Nephron (organoid): Measurements from ENCODE around the gene ZNRF2.
A peak's percentile ranks its signal among the peaks of the same experiment; 100 is the strongest.

Source experiments
- H3K27ac Mint-ChIP-seq, 3 experiments: 2 replicates each; pipeline ENCODE4 v1.8.0; 2020; ENCODE audit warnings: mixed read lengths in 3 of 3, mild to moderate bottlenecking in 2 of 3, moderate library complexity in 1 of 3
- H3K27me3 Mint-ChIP-seq: 2 replicates; pipeline ENCODE4 v1.8.0; 2021; ENCODE audit warnings: low read depth, mild to moderate bottlenecking, moderate library complexity, mixed read lengths
- H3K36me3 Mint-ChIP-seq: 2 replicates; pipeline ENCODE4 v1.8.0; 2020; ENCODE audit warnings: low read depth, mixed read lengths
- H3K4me1 Mint-ChIP-seq: 2 replicates; pipeline ENCODE4 v1.8.0; 2020; ENCODE audit warnings: mixed read lengths
- H3K4me3 Mint-ChIP-seq, 3 experiments: 2 replicates each; pipeline ENCODE4 v1.8.0; 2020; ENCODE audit warnings: mild to moderate bottlenecking in 3 of 3, mixed read lengths in 3 of 3, moderate library complexity in 2 of 3
- H3K9me3 Mint-ChIP-seq: 2 replicates; pipeline ENCODE4 v1.8.0; 2020; ENCODE audit warnings: mixed read lengths
- CTCF ChIP-seq, 3 experiments: fragments of 200-600 bp; sonication (generic); IDR thresholded peaks; one replicate each; pipeline ENCODE4 v1.5.0; 2021; ENCODE audit warnings: antibody characterized with exemption in 3 of 3; ENCODE audit not compliant: unreplicated experiment in 3 of 3

ZNRF2 gene

GRCh38 chr7:30322271-30323005, 38.0 kb downstream of the ZNRF2 start:
- H3K36me3 Mint-ChIP-seq, result peaks cover 8% of the 10 kb centered on the region
- H3K27me3 Mint-ChIP-seq, result no peaks in the 10 kb centered on the region
- H3K9me3 Mint-ChIP-seq, result no peaks in the 10 kb centered on the region
- no peak overlapping the region for H3K27ac Mint-ChIP-seq
- TF ChIP-seq CTCF (IDR thresholded peaks at IDR 0.05; ENCODE audit: unreplicated experiment in 3 of 3), result no peak
- H3K4me1 Mint-ChIP-seq, result peaks cover 25% of the 10 kb centered on the region
- H3K4me3 Mint-ChIP-seq, result peak overlapping the region in 1 of 3 experiments; percentile 24

DNA sequence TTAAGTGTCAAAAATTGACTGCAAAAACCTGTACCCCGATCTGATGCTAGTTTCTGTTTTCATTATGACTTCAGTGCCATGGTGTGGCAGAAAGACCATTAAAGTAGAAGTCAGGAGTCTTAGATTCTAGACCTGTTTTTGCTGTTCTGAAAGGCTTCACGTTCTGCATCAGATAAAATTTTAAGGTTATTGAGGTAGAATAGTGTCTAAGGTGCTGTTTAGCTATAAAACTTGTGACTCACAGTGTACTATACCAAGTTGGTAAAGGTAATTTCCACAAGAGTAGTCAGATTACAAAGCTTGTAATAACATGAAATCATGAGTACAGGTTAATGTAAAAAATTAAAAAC, 38.6 kb downstream of the ZNRF2 start:
- no peak for TF ChIP-seq CTCF (IDR thresholded peaks at IDR 0.05; ENCODE audit: unreplicated experiment in 3 of 3)
- Mint-ChIP-seq H3K4me3 (no peak overlapping the region), H3K27me3 (no peaks in the 10 kb centered on the region), H3K4me1 (peaks cover 25% of the 10 kb centered on the region), H3K36me3 (peaks cover 8% of the 10 kb centered on the region), H3K9me3 (no peaks in the 10 kb centered on the region), H3K27ac (no peak overlapping the region)

- H3K27me3 Mint-ChIP-seq, result no peaks in the 10 kb centered on the region
- H3K27ac Mint-ChIP-seq, result no peak overlapping the region
- H3K9me3 Mint-ChIP-seq, result no peaks in the 10 kb centered on the region
- peaks cover 11% of the 10 kb centered on the region for H3K36me3 Mint-ChIP-seq
- no peak overlapping the region for H3K4me3 Mint-ChIP-seq
- TF ChIP-seq CTCF (IDR thresholded peaks at IDR 0.05; ENCODE audit: unreplicated experiment in 3 of 3), result no peak
- peaks cover 10% of the 10 kb centered on the region for H3K4me1 Mint-ChIP-seq
Observed at GRCh38 chr7:30327813-30328212, 43.4 kb downstream of the ZNRF2 start.

DNA sequence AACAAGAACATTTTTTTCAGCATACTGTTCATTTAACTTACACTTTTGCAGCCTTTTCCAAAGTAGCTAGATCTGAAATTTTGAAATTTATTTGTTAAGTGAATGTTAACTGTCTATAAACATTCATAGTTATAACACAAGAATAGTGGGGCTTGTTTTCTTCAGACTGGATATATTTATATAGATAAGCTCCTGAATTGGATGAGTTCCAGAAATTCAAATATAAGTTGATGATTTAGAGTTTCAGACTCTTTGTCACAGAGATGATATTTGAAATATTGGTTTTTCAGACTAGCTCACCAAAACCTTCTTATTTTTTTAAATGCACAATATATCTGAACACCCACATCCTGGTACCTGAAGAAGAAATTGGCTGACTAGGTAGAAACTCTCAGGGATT, 44.0 kb downstream of the ZNRF2 start:
- Mint-ChIP-seq H3K9me3 (no peaks in the 10 kb centered on the region), H3K36me3 (peaks cover 11% of the 10 kb centered on the region), H3K27ac (no peak overlapping the region), H3K4me1 (peaks cover 7% of the 10 kb centered on the region), H3K4me3 (no peak overlapping the region), H3K27me3 (no peaks in the 10 kb centered on the region)
- TF ChIP-seq CTCF (IDR thresholded peaks at IDR 0.05; ENCODE audit: unreplicated experiment in 3 of 3), result no peak

- Mint-ChIP-seq H3K36me3 (peaks cover 8% of the 10 kb centered on the region), H3K9me3 (no peaks in the 10 kb centered on the region), H3K27me3 (no peaks in the 10 kb centered on the region), H3K4me1 (peaks cover 7% of the 10 kb centered on the region), H3K27ac (no peak overlapping the region), H3K4me3 (no peak overlapping the region)
- no peak for TF ChIP-seq CTCF (IDR thresholded peaks at IDR 0.05; ENCODE audit: unreplicated experiment in 3 of 3)
Observed at GRCh38 chr7:30329716-30330115, 45.3 kb downstream of the ZNRF2 start.
